ENCODE data around the gene NAA80. TPM values are rescaled to one million over a fixed set of nuclear protein-coding genes. Genes with fewer than 3 reads are reported as not detected.

The NAA80 gene
- total and polyA plus RNA-seq, 2 of the 13 experiments (the other 11 are each of a cell fraction or from before 2014, with no cell fraction given): 3.4 to 8.7 TPM

- TF ChIP-seq, protein P1, sequence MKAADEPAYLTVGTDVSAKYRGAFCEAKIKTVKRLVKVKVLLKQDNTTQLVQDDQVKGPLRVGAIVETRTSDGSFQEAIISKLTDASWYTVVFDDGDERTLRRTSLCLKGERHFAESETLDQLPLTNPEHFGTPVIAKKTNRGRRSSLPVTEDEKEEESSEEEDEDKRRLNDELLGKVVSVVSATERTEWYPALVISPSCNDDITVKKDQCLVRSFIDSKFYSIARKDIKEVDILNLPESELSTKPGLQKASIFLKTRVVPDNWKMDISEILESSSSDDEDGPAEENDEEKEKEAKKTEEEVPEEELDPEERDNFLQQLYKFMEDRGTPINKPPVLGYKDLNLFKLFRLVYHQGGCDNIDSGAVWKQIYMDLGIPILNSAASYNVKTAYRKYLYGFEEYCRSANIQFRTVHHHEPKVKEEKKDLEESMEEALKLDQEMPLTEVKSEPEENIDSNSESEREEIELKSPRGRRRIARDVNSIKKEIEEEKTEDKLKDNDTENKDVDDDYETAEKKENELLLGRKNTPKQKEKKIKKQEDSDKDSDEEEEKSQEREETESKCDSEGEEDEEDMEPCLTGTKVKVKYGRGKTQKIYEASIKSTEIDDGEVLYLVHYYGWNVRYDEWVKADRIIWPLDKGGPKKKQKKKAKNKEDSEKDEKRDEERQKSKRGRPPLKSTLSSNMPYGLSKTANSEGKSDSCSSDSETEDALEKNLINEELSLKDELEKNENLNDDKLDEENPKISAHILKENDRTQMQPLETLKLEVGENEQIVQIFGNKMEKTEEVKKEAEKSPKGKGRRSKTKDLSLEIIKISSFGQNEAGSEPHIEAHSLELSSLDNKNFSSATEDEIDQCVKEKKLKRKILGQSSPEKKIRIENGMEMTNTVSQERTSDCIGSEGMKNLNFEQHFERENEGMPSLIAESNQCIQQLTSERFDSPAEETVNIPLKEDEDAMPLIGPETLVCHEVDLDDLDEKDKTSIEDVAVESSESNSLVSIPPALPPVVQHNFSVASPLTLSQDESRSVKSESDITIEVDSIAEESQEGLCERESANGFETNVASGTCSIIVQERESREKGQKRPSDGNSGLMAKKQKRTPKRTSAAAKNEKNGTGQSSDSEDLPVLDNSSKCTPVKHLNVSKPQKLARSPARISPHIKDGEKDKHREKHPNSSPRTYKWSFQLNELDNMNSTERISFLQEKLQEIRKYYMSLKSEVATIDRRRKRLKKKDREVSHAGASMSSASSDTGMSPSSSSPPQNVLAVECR (CRISPR knock-in tag; IDR thresholded peaks at IDR 0.05; ENCODE audit: borderline replicate concordance): peak; percentile 14; the same call in 1 of the 2 replicates
- TF ChIP-seq PTBP1 (IDR thresholded peaks at IDR 0.05; ENCODE audit: low read depth, low read length, poor library complexity, severe bottlenecking) (no peak), SCMH1 (CRISPR knock-in tag; IDR thresholded peaks at IDR 0.05; ENCODE audit: borderline replicate concordance) (no peak), ZNF317 (CRISPR knock-in tag; IDR thresholded peaks at IDR 0.05) (no peak), AGO1 (IDR thresholded peaks at IDR 0.05; ENCODE audit: low read depth, low read length, poor library complexity, severe bottlenecking) (no peak), TCF7L2 (IDR thresholded peaks at IDR 0.05; ENCODE audit: low read depth, low read length) (no peak), GABPB1 (CRISPR knock-in tag; IDR thresholded peaks at IDR 0.05) (no peak), BCL3 (CRISPR knock-in tag; IDR thresholded peaks at IDR 0.05) (no peak), ZNF296 (CRISPR knock-in tag; conservative IDR thresholded peaks at IDR 0.05) (no peak), ZNF256 (CRISPR knock-in tag; conservative IDR thresholded peaks at IDR 0.05) (no peak), ZNF646 (CRISPR knock-in tag; IDR thresholded peaks at IDR 0.05) (no peak), NBN (conservative IDR thresholded peaks at IDR 0.05) (no peak), MZF1 (CRISPR knock-in tag; IDR thresholded peaks at IDR 0.05; ENCODE audit: borderline replicate concordance) (no peak), THAP11 (CRISPR knock-in tag; IDR thresholded peaks at IDR 0.05) (no peak), MED1 (CRISPR knock-in tag; IDR thresholded peaks at IDR 0.05) (peak; percentile 45; the same call in 1 of the 2 replicates)
- TF ChIP-seq, protein P2, sequence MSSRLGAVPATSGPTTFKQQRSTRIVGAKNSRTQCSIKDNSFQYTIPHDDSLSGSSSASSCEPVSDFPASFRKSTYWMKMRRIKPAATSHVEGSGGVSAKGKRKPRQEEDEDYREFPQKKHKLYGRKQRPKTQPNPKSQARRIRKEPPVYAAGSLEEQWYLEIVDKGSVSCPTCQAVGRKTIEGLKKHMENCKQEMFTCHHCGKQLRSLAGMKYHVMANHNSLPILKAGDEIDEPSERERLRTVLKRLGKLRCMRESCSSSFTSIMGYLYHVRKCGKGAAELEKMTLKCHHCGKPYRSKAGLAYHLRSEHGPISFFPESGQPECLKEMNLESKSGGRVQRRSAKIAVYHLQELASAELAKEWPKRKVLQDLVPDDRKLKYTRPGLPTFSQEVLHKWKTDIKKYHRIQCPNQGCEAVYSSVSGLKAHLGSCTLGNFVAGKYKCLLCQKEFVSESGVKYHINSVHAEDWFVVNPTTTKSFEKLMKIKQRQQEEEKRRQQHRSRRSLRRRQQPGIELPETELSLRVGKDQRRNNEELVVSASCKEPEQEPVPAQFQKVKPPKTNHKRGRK (CRISPR knock-in tag; IDR thresholded peaks at IDR 0.05): no peak
Observed at GRCh38 chr3:50271314-50271936, 27.8 kb downstream of the NAA80 start (continued).
